K562 (cell line): ENCODE measurements around the gene LPIN2. TPM values are rescaled to one million over a fixed set of nuclear protein-coding genes. Genes with fewer than 3 reads are reported as not detected.

ENCODE experiments used
- ATF4 ChIP-seq: fragments of 450-650 bp; formaldehyde crosslinking; IDR thresholded peaks from 2 replicates; pipeline ENCODE4 v1.4.0; 2022; ENCODE audit warnings: mild to moderate bottlenecking, moderate library complexity
- MCM2 ChIP-seq: fragments of 450-650 bp; IDR thresholded peaks from 2 replicates; pipeline ENCODE4 v1.6.1; 2017; ENCODE audit warnings: low read depth, mild to moderate bottlenecking
- polyA plus RNA-seq, 8 experiments: library from polyadenylated mRNA; depleted of rRNA in 4 of 8; stranded (reverse) in 5 of 8; unstranded in 3 of 8; fragments of >200 nt; fragmentation: Nextera tagmentation in 2 of 8; fragmentation: Illumina TruSeq in 1 of 8; extraction: Ambion mirVana in 2 of 8; extraction: Trizol in 1 of 8; gene quantifications; 2 replicates each; pipeline versions ENCODE4 v1.2.1 to v1.2.3, GENCODE V29; 2011 to 2014; ENCODE audit warnings: inconsistent platforms in 1 of 8, missing spikeins in 1 of 8
- small RNA-seq: library from RNA; depleted of rRNA; stranded (forward); fragments of <200 nt; gene quantifications from one replicate; pipeline ENCODE3, GENCODE V24; 2014
- total RNA-seq, 7 experiments: library from RNA; depleted of rRNA in 6 of 7; stranded (reverse); fragments of >200 nt in 6 of 7; fragmentation: Illumina TruSeq in 2 of 7; extraction: Trizol in 2 of 7; gene quantifications; 2 replicates each; pipeline versions ENCODE4 v1.2.1 to v1.2.3, GENCODE V29; 2011 to 2021; ENCODE audit warnings: low replicate concordance in 1 of 7
- TF ChIP-seq, protein P1 (sequence below): fragments of 450-650 bp; IDR thresholded peaks from 2 replicates; pipeline ENCODE4 v1.6.1; 2017; ENCODE audit warnings: antibody characterized with exemption

The LPIN2 gene
- total and polyA plus RNA-seq, 9 of the 15 experiments (the other 6 are each of a cell fraction or from before 2014, with no cell fraction given): 5.2 to 34.8 (median 24.6) TPM

DNA sequence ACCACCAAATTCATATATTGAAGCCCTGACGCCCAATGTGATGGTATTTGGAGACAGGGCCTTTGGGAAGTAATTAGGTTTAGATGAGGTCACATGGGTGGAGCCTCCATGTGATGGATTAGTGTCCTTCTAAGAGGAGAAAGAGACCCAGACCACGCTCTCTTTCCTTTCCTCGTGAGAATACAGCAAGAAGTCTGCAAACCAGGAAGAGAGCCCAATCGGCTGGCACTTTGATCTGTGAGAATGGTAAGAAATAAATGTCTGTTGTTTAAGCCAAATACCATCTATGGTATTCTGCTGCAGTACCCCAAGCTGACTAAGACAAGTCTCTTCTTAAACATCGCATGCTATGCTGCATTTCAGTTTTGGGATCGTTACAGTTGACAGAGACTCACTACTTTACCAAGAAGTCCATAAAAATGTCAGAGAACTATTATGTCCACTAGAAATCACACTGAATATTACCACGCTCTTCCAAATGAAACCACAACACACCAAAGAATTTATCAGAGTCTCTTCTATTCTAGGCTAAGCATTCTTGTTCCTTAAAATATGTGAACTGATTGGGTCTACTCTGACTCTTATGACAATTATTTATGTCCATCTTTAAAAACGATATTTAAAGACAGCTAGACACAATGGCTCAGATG is 48.5 kb downstream of the LPIN2 start (continued):
- TF ChIP-seq ATF4 (no peak), MCM2 (no peak)
- TF ChIP-seq, protein P1, sequence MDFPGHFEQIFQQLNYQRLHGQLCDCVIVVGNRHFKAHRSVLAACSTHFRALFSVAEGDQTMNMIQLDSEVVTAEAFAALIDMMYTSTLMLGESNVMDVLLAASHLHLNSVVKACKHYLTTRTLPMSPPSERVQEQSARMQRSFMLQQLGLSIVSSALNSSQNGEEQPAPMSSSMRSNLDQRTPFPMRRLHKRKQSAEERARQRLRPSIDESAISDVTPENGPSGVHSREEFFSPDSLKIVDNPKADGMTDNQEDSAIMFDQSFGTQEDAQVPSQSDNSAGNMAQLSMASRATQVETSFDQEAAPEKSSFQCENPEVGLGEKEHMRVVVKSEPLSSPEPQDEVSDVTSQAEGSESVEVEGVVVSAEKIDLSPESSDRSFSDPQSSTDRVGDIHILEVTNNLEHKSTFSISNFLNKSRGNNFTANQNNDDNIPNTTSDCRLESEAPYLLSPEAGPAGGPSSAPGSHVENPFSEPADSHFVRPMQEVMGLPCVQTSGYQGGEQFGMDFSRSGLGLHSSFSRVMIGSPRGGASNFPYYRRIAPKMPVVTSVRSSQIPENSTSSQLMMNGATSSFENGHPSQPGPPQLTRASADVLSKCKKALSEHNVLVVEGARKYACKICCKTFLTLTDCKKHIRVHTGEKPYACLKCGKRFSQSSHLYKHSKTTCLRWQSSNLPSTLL: no peak

Small RNA genes within 50 kb of the gene (small RNA-seq; reads per million reads assigned to genes)
- not detected for gene RF00156

Other genes with a start within 250 kb of the LPIN2 start
- 0.32 and 0.37 TPM in 2 replicates for gene EMILIN2, start 166.1 kb downstream of the LPIN2 start, total RNA-seq (2014; rRNA removed)
- gene EMILIN2, start 166.1 kb downstream of the LPIN2 start, total RNA-seq (2014; rRNA removed; fragmentation: Illumina TruSeq; extraction: Trizol): 0.11 and 0.16 TPM in 2 replicates
- 0.07 and 0.11 TPM in 2 replicates for gene EMILIN2, start 166.1 kb downstream of the LPIN2 start, total RNA-seq (2015; rRNA removed; fragmentation: Illumina TruSeq; extraction: Trizol)
- 0.34 and 0.40 TPM in 2 replicates for gene EMILIN2, start 166.1 kb downstream of the LPIN2 start, total RNA-seq (2021)
- gene EMILIN2, start 166.1 kb downstream of the LPIN2 start, polyA plus RNA-seq (2011; rRNA removed): 0.25 and 0.35 TPM in 2 replicates
- gene EMILIN2, start 166.1 kb downstream of the LPIN2 start, polyA plus RNA-seq (2014; fragmentation: Illumina TruSeq; extraction: Trizol): 0.19 and 0.24 TPM in 2 replicates
- under 1 TPM; 0.01 to 0.03 TPM for gene EMILIN2, start 166.1 kb downstream of the LPIN2 start, polyA plus RNA-seq (2014; fragmentation: Nextera tagmentation; extraction: Ambion mirVana)
- 0.20 and 0.40 TPM in 2 replicates for gene EMILIN2, start 166.1 kb downstream of the LPIN2 start, polyA plus RNA-seq (2014; rRNA removed)
- gene MYOM1, start 206.8 kb upstream of the LPIN2 start, total RNA-seq (2014; rRNA removed): 0.41 and 0.59 TPM in 2 replicates
- 0.22 and 0.29 TPM in 2 replicates for gene MYOM1, start 206.8 kb upstream of the LPIN2 start, total RNA-seq (2014; rRNA removed; fragmentation: Illumina TruSeq; extraction: Trizol)
- gene MYOM1, start 206.8 kb upstream of the LPIN2 start, total RNA-seq (2015; rRNA removed; fragmentation: Illumina TruSeq; extraction: Trizol): 0.47 and 0.64 TPM in 2 replicates
- 0.29 and 0.35 TPM in 2 replicates for gene MYOM1, start 206.8 kb upstream of the LPIN2 start, total RNA-seq (2021)
- gene MYOM1, start 206.8 kb upstream of the LPIN2 start, polyA plus RNA-seq (2011; rRNA removed): 0.06 and 0.16 TPM in 2 replicates
- gene MYOM1, start 206.8 kb upstream of the LPIN2 start, polyA plus RNA-seq (2014; fragmentation: Illumina TruSeq; extraction: Trizol): 0.25 and 0.71 TPM in 2 replicates
- under 1 TPM; 0.01 to 0.03 TPM for gene MYOM1, start 206.8 kb upstream of the LPIN2 start, polyA plus RNA-seq (2014; fragmentation: Nextera tagmentation; extraction: Ambion mirVana)
- 0.32 and 0.62 TPM in 2 replicates for gene MYOM1, start 206.8 kb upstream of the LPIN2 start, polyA plus RNA-seq (2014; rRNA removed)
- gene MYL12A, start 234.7 kb upstream of the LPIN2 start, total RNA-seq (2014; rRNA removed): 426 and 468 TPM in 2 replicates
- gene MYL12A, start 234.7 kb upstream of the LPIN2 start, total RNA-seq (2014; rRNA removed; fragmentation: Illumina TruSeq; extraction: Trizol): 562 and 622 TPM in 2 replicates
- 508 and 559 TPM in 2 replicates for gene MYL12A, start 234.7 kb upstream of the LPIN2 start, total RNA-seq (2015; rRNA removed; fragmentation: Illumina TruSeq; extraction: Trizol)
- 308 TPM in 2 replicates for gene MYL12A, start 234.7 kb upstream of the LPIN2 start, total RNA-seq (2021)
- gene MYL12A, start 234.7 kb upstream of the LPIN2 start, polyA plus RNA-seq (2011; rRNA removed): 714 and 790 TPM in 2 replicates
- gene MYL12A, start 234.7 kb upstream of the LPIN2 start, polyA plus RNA-seq (2014; fragmentation: Illumina TruSeq; extraction: Trizol): 471 and 510 TPM in 2 replicates
- 1,000 to 10,000 TPM in 1 of 2 experiments, 100 to 1,000 TPM in 1; 837 to 1,031 TPM for gene MYL12A, start 234.7 kb upstream of the LPIN2 start, polyA plus RNA-seq (2014; fragmentation: Nextera tagmentation; extraction: Ambion mirVana)
- 365 and 466 TPM in 2 replicates for gene MYL12A, start 234.7 kb upstream of the LPIN2 start, polyA plus RNA-seq (2014; rRNA removed)
- gene MYL12B, start 249.0 kb upstream of the LPIN2 start, total RNA-seq (2014; rRNA removed): 220 and 238 TPM in 2 replicates
- 478 and 512 TPM in 2 replicates for gene MYL12B, start 249.0 kb upstream of the LPIN2 start, total RNA-seq (2014; rRNA removed; fragmentation: Illumina TruSeq; extraction: Trizol)
- gene MYL12B, start 249.0 kb upstream of the LPIN2 start, total RNA-seq (2015; rRNA removed; fragmentation: Illumina TruSeq; extraction: Trizol): 357 and 396 TPM in 2 replicates
- gene MYL12B, start 249.0 kb upstream of the LPIN2 start, total RNA-seq (2021): 242 and 256 TPM in 2 replicates
- gene MYL12B, start 249.0 kb upstream of the LPIN2 start, polyA plus RNA-seq (2011; rRNA removed): 531 and 554 TPM in 2 replicates
- 451 and 463 TPM in 2 replicates for gene MYL12B, start 249.0 kb upstream of the LPIN2 start, polyA plus RNA-seq (2014; fragmentation: Illumina TruSeq; extraction: Trizol)
- gene MYL12B, start 249.0 kb upstream of the LPIN2 start, polyA plus RNA-seq (2014; fragmentation: Nextera tagmentation; extraction: Ambion mirVana): 100 to 1,000 TPM; 913 to 995 TPM
- gene MYL12B, start 249.0 kb upstream of the LPIN2 start, polyA plus RNA-seq (2014; rRNA removed): 270 and 274 TPM in 2 replicates